Upper lobe of right lung (tissue), 1 donor: Measurements from ENCODE around the gene FNIP2. TPM values are rescaled to one million over a fixed set of nuclear protein-coding genes. Genes with fewer than 3 reads are reported as not detected.

ENCODE experiments used
- ATAC-seq: fragments of 200-7000 bp; cut with Tn5 transposase; one replicate; pipeline ENCODE4 v1.9.1; 2020; ENCODE audit warnings: mild to moderate bottlenecking, moderate library complexity
- DNase-seq: peaks from one replicate; pipeline ENCODE4 v3.0.0-alpha.2; 2020
- H3K27ac ChIP-seq: fragments of 200-600 bp; one replicate; pipeline ENCODE4 v1.8.0; 2022
- H3K27me3 ChIP-seq: fragments of 200-600 bp; one replicate; pipeline ENCODE4 v1.8.0; 2022; ENCODE audit warnings: mild to moderate bottlenecking
- H3K36me3 ChIP-seq: fragments of 200-600 bp; one replicate; pipeline ENCODE4 v1.8.0; 2022
- H3K4me1 ChIP-seq: fragments of 200-600 bp; one replicate; pipeline ENCODE4 v1.8.0; 2022
- H3K4me3 ChIP-seq: fragments of 200-600 bp; one replicate; pipeline ENCODE4 v1.8.0; 2022; ENCODE audit warnings: mild to moderate bottlenecking
- H3K9me3 ChIP-seq: fragments of 200-600 bp; one replicate; pipeline ENCODE4 v1.8.0; 2022
- CTCF ChIP-seq: fragments of 200-600 bp; IDR thresholded peaks from one replicate; pipeline ENCODE4 v1.8.0; 2022; ENCODE audit warnings: antibody characterized with exemption
- intact Hi-C: fragments of 100-400 bp; cut with DNase I; formaldehyde crosslinking; loops from one replicate; pipeline ENCODE4 v1.11.0; 2022
- total RNA-seq: library from RNA; stranded (reverse); fragmentation: NEBNext Ultra II Directional; extraction: Animal tissue kit (Norgen Biotek cat#: 25700); gene quantifications from one replicate; pipeline ENCODE4 v1.2.1, GENCODE V29; 2021
- donor health status: DM: no; HTN: yes; CAD: no; lungs with severe emphysema.

The FNIP2 gene
- total RNA-seq, 1 donor from 2014 or later = 98.4 TPM

GRCh38 chr4:158766434-158767044 is 2.3 kb upstream of the FNIP2 start:
- Histone ChIP-seq H3K36me3 (no peaks in the 10 kb centered on the region), H3K9me3 (no peaks in the 10 kb centered on the region), H3K27ac (peak overlapping the region; percentile 36), H3K27me3 (no peaks in the 10 kb centered on the region), H3K4me3 (no peak overlapping the region), H3K4me1 (peaks cover 26% of the 10 kb centered on the region)
- DNase-seq (no peak), ATAC-seq (peak; percentile 39)
- intact Hi-C loops = no loop called here
- TF ChIP-seq CTCF = no peak

GRCh38 chr4:158767451-158767850 is 1.4 kb upstream of the FNIP2 start:
- Histone ChIP-seq H3K4me3 (no peak overlapping the region), H3K36me3 (no peaks in the 10 kb centered on the region), H3K9me3 (no peaks in the 10 kb centered on the region), H3K27ac (peak overlapping the region; percentile 36), H3K27me3 (no peaks in the 10 kb centered on the region), H3K4me1 (peaks cover 30% of the 10 kb centered on the region)
- DNase-seq = no peak
- intact Hi-C loops = no loop called here
- no peak for ATAC-seq
- TF ChIP-seq CTCF = no peak

GRCh38 chr4:158769175-158769921 is 522 bp downstream of the FNIP2 start:
- peak overlapping the region; percentile 88 for H3K27ac ChIP-seq
- intact Hi-C loops = no loop called here

GRCh38 chr4:158770671-158771070 is 1.8 kb downstream of the FNIP2 start:
- Histone ChIP-seq H3K4me3 (peak overlapping the region; percentile 85), H3K27me3 (no peaks in the 10 kb centered on the region), H3K36me3 (no peaks in the 10 kb centered on the region), H3K4me1 (peaks cover 41% of the 10 kb centered on the region), H3K9me3 (no peaks in the 10 kb centered on the region), H3K27ac (no peak overlapping the region)
- no peak for TF ChIP-seq CTCF
- DNase-seq (no peak), ATAC-seq (no peak)
- intact Hi-C loops = no loop called here

More at GRCh38 chr4:158769175-158769921, 522 bp downstream of the FNIP2 start:
- H3K9me3 ChIP-seq = no peaks in the 10 kb centered on the region
- peak overlapping the region; percentile 85 for H3K4me3 ChIP-seq
- peaks cover 30% of the 10 kb centered on the region for H3K4me1 ChIP-seq
- peak; percentile 57 for ATAC-seq
- H3K36me3 ChIP-seq = no peaks in the 10 kb centered on the region
- TF ChIP-seq CTCF = no peak
- H3K27me3 ChIP-seq = no peaks in the 10 kb centered on the region
- peak; percentile 76 for DNase-seq

GRCh38 chr4:158771776-158772175 is 3.0 kb downstream of the FNIP2 start:
- Histone ChIP-seq H3K4me3 (peak overlapping the region; percentile 85), H3K9me3 (no peaks in the 10 kb centered on the region), H3K36me3 (no peaks in the 10 kb centered on the region), H3K27me3 (no peaks in the 10 kb centered on the region), H3K27ac (peak overlapping the region; percentile 20), H3K4me1 (peaks cover 42% of the 10 kb centered on the region)
- no peak for DNase-seq
- no peak for TF ChIP-seq CTCF
- ATAC-seq = no peak
- intact Hi-C loops = no loop called here
